A549 (cell line): ENCODE data around the gene ZFYVE9. TPM values are rescaled to one million over a fixed set of nuclear protein-coding genes. Genes with fewer than 3 reads are reported as not detected.

Experiments
- ATAC-seq, 2 experiments: fragments of 200-7000 bp in 1 of 2; fragments of >200 bp in 1 of 2; cut with Nextera tagmentation in 1 of 2; cut with Tn5 transposase in 1 of 2; 3 replicates each; pipeline versions ENCODE4 v1.8.0 to v1.9.1; 2018 to 2020; ENCODE audit warnings: mild to moderate bottlenecking in 1 of 2, moderate library complexity in 1 of 2
- CTCF ChIA-PET: fragments of 300-600 bp; sonication (Branson Sonifier 250); formaldehyde crosslinking; extraction: SDS; loops from one replicate; lab custom pipeline; 2021; ENCODE audit warnings: antibody characterized with exemption, inconsistent platforms; lab: Yijun Ruan, JAX
- POLR2A ChIA-PET: fragments of 350-600 bp; formaldehyde crosslinking; extraction: SDS; loops from one replicate; lab custom pipeline; 2021; ENCODE audit warnings: antibody characterized with exemption, inconsistent platforms; lab: Yijun Ruan, JAX
- DNase-seq, 2 experiments: peaks; one replicate each; pipeline versions ENCODE4 v3.0.0 to v3.0.0-alpha.2; 2011 to 2016; ENCODE audit warnings: low read depth in 1 of 2, low spot score in 1 of 2
- FAIRE-seq: peaks from 2 replicates; lab custom pipeline; 2011; peaks lifted over from hg19 to GRCh38; lab: Jason Lieb, UNC
- H3K27ac ChIP-seq, 2 experiments: fragments of >200 bp; sonication (Bioruptor Twin); formaldehyde crosslinking; 3 replicates each; pipeline ENCODE4 v1.5.1; 2016 to 2017
- H3K4me1 ChIP-seq: fragments of >200 bp; sonication (Bioruptor Twin); formaldehyde crosslinking; 3 replicates; pipeline ENCODE4 v1.6.1; 2016
- H3K4me2 ChIP-seq: fragments of >200 bp; sonication (Bioruptor Twin); formaldehyde crosslinking; 3 replicates; pipeline ENCODE4 v1.6.1; 2016
- H3K4me3 ChIP-seq: fragments of >200 bp; sonication (Bioruptor Twin); formaldehyde crosslinking; 3 replicates; pipeline ENCODE4 v1.5.1; 2016
- H3K9me3 ChIP-seq: fragments of >200 bp; sonication (Bioruptor Twin); formaldehyde crosslinking; 3 replicates; pipeline ENCODE4 v1.6.1; 2016
- ATOH8 ChIP-seq: fragments of 250-450 bp; sonication (Bioruptor Pico); IDR thresholded peaks from 2 replicates; pipeline ENCODE4 v1.5.0; 2020; ENCODE audit warnings: low read depth, mild to moderate bottlenecking, moderate library complexity
- CEBPB ChIP-seq, 2 experiments: fragments of >200 bp in 1 of 2; sonication (Bioruptor Twin) in 1 of 2; formaldehyde crosslinking in 1 of 2; IDR thresholded peaks; 2 replicates each; pipeline ENCODE4 v1.6.1; 2012 to 2016
- CHD2 ChIP-seq: fragments of 150-350 bp; IDR thresholded peaks from 2 replicates; pipeline ENCODE4 v1.6.1; 2014; ENCODE audit warnings: low read length; ENCODE audit not compliant: partially characterized antibody
- CHD4 ChIP-seq: fragments of 200-600 bp; sonication (generic); IDR thresholded peaks from 2 replicates; pipeline ENCODE4 v1.6.1; 2016; ENCODE audit warnings: antibody characterized with exemption, mild to moderate bottlenecking, borderline replicate concordance
- EHF ChIP-seq: fragments of 250-450 bp; sonication (Bioruptor Pico); IDR thresholded peaks from 2 replicates; pipeline ENCODE4 v1.5.0; 2020; ENCODE audit warnings: mild to moderate bottlenecking
- EHMT2 ChIP-seq: fragments of 200-600 bp; sonication (generic); IDR thresholded peaks from 2 replicates; pipeline ENCODE4 v1.6.1; 2016; ENCODE audit warnings: antibody characterized with exemption, low read depth, mild to moderate bottlenecking, moderate library complexity
- ELK1 ChIP-seq: fragments of 150-350 bp; IDR thresholded peaks from 2 replicates; pipeline ENCODE4 v1.6.1; 2014; ENCODE audit warnings: low read depth, mild to moderate bottlenecking, low read length
- FOSB ChIP-seq: fragments of 250-450 bp; sonication (Bioruptor Pico); IDR thresholded peaks from 2 replicates; pipeline ENCODE4 v1.5.0; 2020; ENCODE audit warnings: mild to moderate bottlenecking, moderate library complexity
- FOSL2 ChIP-seq, 2 experiments: fragments of 450-650 bp in 1 of 2; fragments of >200 bp in 1 of 2; sonication (Bioruptor Twin) in 1 of 2; formaldehyde crosslinking; IDR thresholded peaks; 2 replicates each; pipeline versions ENCODE4 v1.5.0 to v1.6.1; 2016 to 2020; ENCODE audit warnings: mild to moderate bottlenecking in 1 of 2, moderate library complexity in 1 of 2
- GATA3 ChIP-seq: IDR thresholded peaks from 2 replicates; pipeline ENCODE4 v1.6.1; 2012; ENCODE audit warnings: borderline replicate concordance
- HDAC2 ChIP-seq: fragments of 200-600 bp; sonication (generic); IDR thresholded peaks from 2 replicates; pipeline ENCODE4 v1.6.1; 2016
- HEYL ChIP-seq: fragments of 250-450 bp; sonication (Bioruptor Pico); IDR thresholded peaks from 2 replicates; pipeline ENCODE4 v1.8.0; 2021; ENCODE audit warnings: mild to moderate bottlenecking, moderate library complexity
- HMGXB4 ChIP-seq: fragments of 250-450 bp; sonication (Bioruptor Pico); IDR thresholded peaks from 2 replicates; pipeline ENCODE4 v1.5.0; 2021; ENCODE audit warnings: mild to moderate bottlenecking, moderate library complexity, borderline replicate concordance
- HOXA7 ChIP-seq: fragments of 250-450 bp; sonication (Bioruptor Pico); IDR thresholded peaks from 2 replicates; pipeline ENCODE4 v1.5.0; 2020; ENCODE audit warnings: mild to moderate bottlenecking, moderate library complexity
- JUNB ChIP-seq: fragments of >200 bp; sonication (Bioruptor Twin); formaldehyde crosslinking; IDR thresholded peaks from 2 replicates; pipeline ENCODE4 v1.6.1; 2016
- KDM1A ChIP-seq: fragments of 200-600 bp; sonication (generic); IDR thresholded peaks from 2 replicates; pipeline ENCODE4 v1.6.1; 2016; ENCODE audit warnings: low read depth, mild to moderate bottlenecking
- KDM5A ChIP-seq: fragments of 200-600 bp; sonication (generic); IDR thresholded peaks from 2 replicates; pipeline ENCODE4 v1.6.1; 2016; ENCODE audit warnings: antibody characterized with exemption, mild to moderate bottlenecking
- MAX ChIP-seq: IDR thresholded peaks from 2 replicates; pipeline ENCODE4 v1.6.1; 2012
- MAZ ChIP-seq: fragments of 150-350 bp; IDR thresholded peaks from 2 replicates; pipeline ENCODE4 v1.6.1; 2014; ENCODE audit warnings: antibody characterized with exemption, low read depth, low read length, borderline replicate concordance
- NPAS2 ChIP-seq: fragments of 250-450 bp; sonication (Bioruptor Pico); IDR thresholded peaks from 2 replicates; pipeline ENCODE4 v1.8.0; 2022; ENCODE audit warnings: mild to moderate bottlenecking, moderate library complexity, borderline replicate concordance
- PBX3 ChIP-seq: IDR thresholded peaks from 2 replicates; pipeline ENCODE4 v1.6.1; 2012
- PHF8 ChIP-seq: fragments of 200-600 bp; sonication (generic); IDR thresholded peaks from 2 replicates; pipeline ENCODE4 v1.6.1; 2016; ENCODE audit warnings: low read depth, mild to moderate bottlenecking, antibody characterized with exemption, moderate library complexity, borderline replicate concordance
- POLR2A ChIP-seq: IDR thresholded peaks from 2 replicates; pipeline ENCODE4 v1.6.1; 2012; ENCODE audit warnings: mild to moderate bottlenecking, low read length
- POLR2AphosphoS2 ChIP-seq: conservative IDR thresholded peaks from 2 replicates; pipeline ENCODE4 v1.6.1; 2012; ENCODE audit warnings: low read length, improper control_type of control experiment, inconsistent platforms
- RAD21 ChIP-seq, 2 experiments: fragments of >200 bp in 1 of 2; sonication (Bioruptor Twin) in 1 of 2; formaldehyde crosslinking in 1 of 2; IDR thresholded peaks in 1 of 2; conservative IDR thresholded peaks in 1 of 2; 2 replicates in 1 of 2; 3 replicates in 1 of 2; pipeline ENCODE4 v1.6.1; 2012 to 2018; ENCODE audit warnings: inconsistent platforms in 1 of 2
- SREBF2 ChIP-seq: fragments of 450-650 bp; IDR thresholded peaks from 2 replicates; pipeline ENCODE4 v1.6.1; 2014; ENCODE audit warnings: mild to moderate bottlenecking, moderate library complexity
- ZFP36 ChIP-seq: fragments of 450-650 bp; IDR thresholded peaks from 2 replicates; pipeline ENCODE4 v1.6.1; 2014; ENCODE audit warnings: borderline replicate concordance; ENCODE audit not compliant: partially characterized antibody
- ZNF302 ChIP-seq: fragments of 250-450 bp; sonication (Bioruptor Pico); IDR thresholded peaks from 2 replicates; pipeline ENCODE4 v1.9.0; 2021; ENCODE audit warnings: inconsistent platforms, mild to moderate bottlenecking, moderate library complexity
- WGBS: methylation state at CpG from one replicate; pipeline ENCODE4 v1.1.6; 2017; ENCODE audit errors: missing lambda C conversion rate; 5-methylcytosine and 5-hydroxymethylcytosine counted together
- polyA plus RNA-seq, 4 experiments: library from polyadenylated mRNA; depleted of rRNA in 3 of 4; stranded (reverse); fragments of >200 nt; fragmentation: RNase III in 1 of 4; extraction: RNeasy Plus Mini Kit Qiagen cat#74134 plus additional on column Dnase treatment in 1 of 4; gene quantifications; 2 replicates in 3 of 4; 3 replicates in 1 of 4; pipeline ENCODE4 v1.2.3, GENCODE V29; 2011 to 2017

ZFYVE9 gene
- polyA plus RNA-seq, 2 of the 4 experiments (the other 2 are of a cell fraction) = 7.1 to 11.9 TPM

GRCh38 chr1:52153010-52153409, 11.1 kb downstream of the ZFYVE9 start:
- TF ChIP-seq FOSL2 (IDR thresholded peaks at IDR 0.05) (no peak), FOSL2 (CRISPR knock-in tag; IDR thresholded peaks at IDR 0.05) (no peak), HDAC2 (no peak), GATA3 (no peak), MAZ (no peak), RAD21 (conservative IDR thresholded peaks at IDR 0.05 in 1 of 2, IDR thresholded peaks at IDR 0.05 in 1 of 2) (no peak), POLR2AphosphoS2 (no peak), CHD4 (no peak), HEYL (no peak), EHF (CRISPR knock-in tag) (no peak), EHMT2 (no peak), JUNB (no peak)
- TF ChIP-seq, all 56 proteins: peak for 0
- Histone ChIP-seq H3K4me1 (no peaks in the 10 kb centered on the region), H3K9me3 (no peaks in the 10 kb centered on the region), H3K4me2 (no peak overlapping the region), H3K27ac (no peak overlapping the region), H3K4me3 (no peak overlapping the region)
- CTCF ChIA-PET = interaction anchor here (0.7 kb wide), 1 partner anchor 11 kb away, joined by 3 read pairs; the partner anchor contains the start of gene ZFYVE9
- ATAC-seq (no peak), DNase-seq (no peak), FAIRE-seq (no peak)
- POLR2A ChIA-PET = no interaction called here

- no peak for FAIRE-seq
- no peaks in the 10 kb centered on the region; the same call in 2 of the 3 replicates for H3K4me1 ChIP-seq
- ChIA-PET POLR2A (no interaction called here), CTCF (interaction anchor here (0.8 to 1.1 kb wide), 3 partner anchors 9 to 143 kb away, joined by 3 to 5 read pairs (median 4); partner anchors contain the start of gene ZFYVE9)
- no peak overlapping the region for H3K27ac ChIP-seq
- no peak overlapping the region for H3K4me2 ChIP-seq
- no peak overlapping the region for H3K4me3 ChIP-seq
- TF ChIP-seq POLR2A (no peak), KDM1A (no peak), ELK1 (no peak), NPAS2 (CRISPR knock-in tag) (no peak), PHF8 (no peak), CHD2 (no peak), ATOH8 (no peak), ZNF302 (no peak)
- TF ChIP-seq, all 56 proteins: peak for 0
- no peak for ATAC-seq
- DNase-seq = no peak
- no peaks in the 10 kb centered on the region for H3K9me3 ChIP-seq
These were observed 12.0 kb downstream of the ZFYVE9 start for GRCh38 chr1:52153898-52154297.

GRCh38 chr1:52156460-52156859, 14.6 kb downstream of the ZFYVE9 start:
- ATAC-seq (no peak), FAIRE-seq (no peak), DNase-seq (no peak)
- Histone ChIP-seq H3K4me1 (peaks cover 7% of the 10 kb centered on the region; the same call in 1 of the 3 replicates), H3K27ac (no peak overlapping the region), H3K9me3 (no peaks in the 10 kb centered on the region), H3K4me2 (no peak overlapping the region), H3K4me3 (no peak overlapping the region)
- POLR2A ChIA-PET = no interaction called here
- CTCF ChIA-PET = interaction anchor here (0.6 to 0.7 kb wide), 2 partner anchors 44 to 54 kb away, joined by 3 to 4 read pairs; no protein-coding TSS in a partner anchor
- 58% methylated on average over 3 of the region's 3 CpGs for WGBS
- TF ChIP-seq FOSB (CRISPR knock-in tag) (no peak), KDM5A (no peak), ELK1 (no peak), CEBPB (IDR thresholded peaks at IDR 0.05) (no peak), FOSL2 (IDR thresholded peaks at IDR 0.05) (no peak), FOSL2 (CRISPR knock-in tag; IDR thresholded peaks at IDR 0.05) (no peak), ATOH8 (no peak), EHMT2 (no peak), PBX3 (no peak), HMGXB4 (CRISPR knock-in tag) (no peak), SREBF2 (no peak), ZNF302 (no peak), HOXA7 (CRISPR knock-in tag) (no peak), MAX (no peak), ZFP36 (no peak)
